Fibroblast of villous mesenchyme (primary cell): Measurements from ENCODE around the gene DEPDC5. TPM values are rescaled to one million over a fixed set of nuclear protein-coding genes. Genes with fewer than 3 reads are reported as not detected.

Source experiments
- DNase-seq: peaks from one replicate; pipeline ENCODE4 v3.0.0-alpha.2; 2010; ENCODE audit warnings: low read depth
- H3K4me3 ChIP-seq: 2 replicates; pipeline ENCODE4 v1.5.1; 2011; ENCODE audit warnings: low read depth, mild to moderate bottlenecking, low read length
- small RNA-seq: library from RNA; depleted of rRNA; stranded (forward); fragments of <200 nt; gene quantifications from one replicate; pipeline ENCODE3, GENCODE V24; 2012
- total RNA-seq: library from RNA; depleted of rRNA; stranded (reverse); fragments of >200 nt; gene quantifications from 2 replicates; pipeline ENCODE4 v1.2.3, GENCODE V29; 2012
- TF ChIP-seq, protein P1 (sequence below): IDR thresholded peaks from 2 replicates; pipeline ENCODE4 v1.5.1; 2012; ENCODE audit warnings: low read depth, mild to moderate bottlenecking, low read length; ENCODE audit not compliant: insufficient read depth

Gene DEPDC5
- total RNA-seq, 1 donor, result 13.0 TPM

DNA sequence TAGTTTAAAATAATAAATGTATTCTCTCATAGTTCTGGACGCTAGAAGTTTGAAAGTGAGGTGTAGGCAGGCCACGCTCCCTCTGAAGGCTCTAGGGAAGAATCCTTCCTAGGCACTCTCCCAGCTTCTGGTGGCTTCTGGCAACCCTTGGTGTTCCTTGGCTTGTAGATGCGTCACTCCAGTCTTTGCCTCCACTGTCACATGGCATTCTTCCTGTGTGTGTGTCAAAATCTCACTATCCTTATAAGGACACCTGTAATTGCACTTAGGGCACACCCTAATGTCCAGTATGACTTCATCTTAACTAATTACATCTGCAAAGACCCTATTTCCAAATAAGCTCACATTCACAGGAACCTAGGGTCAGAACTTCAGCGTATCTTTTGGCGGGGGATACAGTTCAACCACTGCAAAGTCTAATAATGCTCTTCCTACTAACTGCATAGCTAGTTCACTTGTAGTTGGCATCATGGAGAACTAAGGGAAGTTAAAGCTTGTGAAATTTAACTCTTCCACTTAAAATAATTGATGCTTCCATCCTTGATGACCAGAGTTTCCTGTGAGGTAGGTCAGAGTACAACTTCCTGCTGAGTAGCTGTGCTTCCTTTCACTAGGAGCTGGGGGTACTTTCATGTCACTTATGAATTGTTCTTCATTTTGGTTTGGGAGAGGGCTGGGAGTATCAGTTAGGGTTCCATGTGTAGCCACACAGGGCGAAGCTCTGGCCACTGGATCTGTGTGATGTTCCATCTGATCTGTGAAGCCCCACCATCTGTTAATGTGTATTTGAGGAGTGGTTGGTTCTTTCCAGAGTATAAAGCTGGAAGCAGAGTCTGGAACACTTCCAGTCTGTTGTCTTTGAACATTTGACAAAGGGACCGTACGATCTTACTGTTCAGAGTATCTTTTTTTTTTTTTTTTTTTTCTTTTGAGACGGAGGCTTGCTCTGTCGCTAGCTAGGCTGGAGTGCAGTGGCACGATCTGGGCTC lies 201.0 kb downstream of the DEPDC5 start:
- no peak overlapping the region for H3K4me3 ChIP-seq
- TF ChIP-seq, protein P1, sequence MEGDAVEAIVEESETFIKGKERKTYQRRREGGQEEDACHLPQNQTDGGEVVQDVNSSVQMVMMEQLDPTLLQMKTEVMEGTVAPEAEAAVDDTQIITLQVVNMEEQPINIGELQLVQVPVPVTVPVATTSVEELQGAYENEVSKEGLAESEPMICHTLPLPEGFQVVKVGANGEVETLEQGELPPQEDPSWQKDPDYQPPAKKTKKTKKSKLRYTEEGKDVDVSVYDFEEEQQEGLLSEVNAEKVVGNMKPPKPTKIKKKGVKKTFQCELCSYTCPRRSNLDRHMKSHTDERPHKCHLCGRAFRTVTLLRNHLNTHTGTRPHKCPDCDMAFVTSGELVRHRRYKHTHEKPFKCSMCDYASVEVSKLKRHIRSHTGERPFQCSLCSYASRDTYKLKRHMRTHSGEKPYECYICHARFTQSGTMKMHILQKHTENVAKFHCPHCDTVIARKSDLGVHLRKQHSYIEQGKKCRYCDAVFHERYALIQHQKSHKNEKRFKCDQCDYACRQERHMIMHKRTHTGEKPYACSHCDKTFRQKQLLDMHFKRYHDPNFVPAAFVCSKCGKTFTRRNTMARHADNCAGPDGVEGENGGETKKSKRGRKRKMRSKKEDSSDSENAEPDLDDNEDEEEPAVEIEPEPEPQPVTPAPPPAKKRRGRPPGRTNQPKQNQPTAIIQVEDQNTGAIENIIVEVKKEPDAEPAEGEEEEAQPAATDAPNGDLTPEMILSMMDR, result no peak
- no peak for DNase-seq

DNA sequence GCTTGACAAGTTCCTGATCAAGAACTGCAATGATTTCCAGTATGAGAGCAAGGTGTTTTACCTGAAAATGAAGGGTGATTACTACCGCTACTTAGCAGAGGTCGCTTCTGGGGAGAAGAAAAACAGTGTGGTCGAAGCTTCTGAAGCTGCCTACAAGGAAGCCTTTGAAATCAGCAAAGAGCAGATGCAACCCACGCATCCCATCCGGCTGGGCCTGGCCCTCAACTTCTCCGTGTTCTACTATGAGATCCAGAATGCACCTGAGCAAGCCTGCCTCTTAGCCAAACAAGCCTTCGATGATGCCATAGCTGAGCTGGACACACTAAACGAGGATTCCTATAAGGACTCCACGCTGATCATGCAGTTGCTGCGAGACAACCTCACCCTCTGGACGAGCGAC lies 202.5 kb downstream of the DEPDC5 start:
- no peak overlapping the region for H3K4me3 ChIP-seq
- no peak for DNase-seq
- TF ChIP-seq, protein P1, result no peak

Small RNA genes lying within 50 kb of the gene (small RNA-seq; reads per million reads assigned to genes)
- not detected for gene RN7SL20P

Other genes with a start within 250 kb of the DEPDC5 start
- gene PISD, start 91.8 kb upstream of the DEPDC5 start, total RNA-seq, result 40.6 and 56.6 TPM in 2 replicates
- gene PRR14L, start 3.9 kb upstream of the DEPDC5 start, total RNA-seq, result 22.2 and 30.2 TPM in 2 replicates
- gene YWHAH, start 190.5 kb downstream of the DEPDC5 start, total RNA-seq, result 131 and 140 TPM in 2 replicates